ELR (cell line): ENCODE measurements around the gene MICOS13.

Source experiments
- DNase-seq: peaks from one replicate; pipeline ENCODE4 v3.0.0-alpha.2; 2015; ENCODE audit warnings: low read depth

The MICOS13 gene

GRCh38 chr19:5687360-5688198 is 7.3 kb upstream of the MICOS13 start:
- no peak for DNase-seq

- DNase-seq, result peak; percentile 96
These were observed 6.5 kb upstream of the MICOS13 start for GRCh38 chr19:5686647-5687359.

GRCh38 chr19:5686326-5686646 is 6.0 kb upstream of the MICOS13 start:
- DNase-seq, result no peak

GRCh38 chr19:5684694-5685430 is 4.5 kb upstream of the MICOS13 start:
- DNase-seq, result no peak

GRCh38 chr19:5683177-5683886 is 3.0 kb upstream of the MICOS13 start:
- no peak for DNase-seq

- no peak for DNase-seq
These were observed 1.8 kb upstream of the MICOS13 start for GRCh38 chr19:5682107-5682482.

- DNase-seq, result no peak
These were observed 1.2 kb upstream of the MICOS13 start for GRCh38 chr19:5681391-5682106.

- peak; percentile 55 for DNase-seq
These were observed 256 bp downstream of the MICOS13 start for GRCh38 chr19:5680084-5680436.

- DNase-seq, result no peak
These were observed 830 bp downstream of the MICOS13 start for GRCh38 chr19:5679289-5680083.

- no peak for DNase-seq
These were observed 2.1 kb downstream of the MICOS13 start for GRCh38 chr19:5678071-5678718.

GRCh38 chr19:5677580-5677979 is 2.7 kb downstream of the MICOS13 start:
- no peak for DNase-seq

- DNase-seq, result no peak
These were observed 3.2 kb downstream of the MICOS13 start for GRCh38 chr19:5677136-5677535.

GRCh38 chr19:5676772-5677105 is 3.6 kb downstream of the MICOS13 start:
- no peak for DNase-seq

- no peak for DNase-seq
These were observed 4.1 kb downstream of the MICOS13 start for GRCh38 chr19:5676105-5676771.

- DNase-seq, result no peak
These were observed 5.6 kb downstream of the MICOS13 start for GRCh38 chr19:5674714-5675113.

- no peak for DNase-seq
These were observed 6.6 kb downstream of the MICOS13 start for GRCh38 chr19:5673752-5674151.

GRCh38 chr19:5672708-5673459 is 7.4 kb downstream of the MICOS13 start:
- DNase-seq, result no peak

- DNase-seq, result no peak
These were observed 8.7 kb downstream of the MICOS13 start for GRCh38 chr19:5671600-5671999.

- no peak for DNase-seq
These were observed 11.1 kb downstream of the MICOS13 start for GRCh38 chr19:5669212-5669611.
